GM21717 (cell line): Measurements from ENCODE around the gene HBS1L.
"Not testable (repeated sequence)": the region's sequence is repeated elsewhere in the genome, so short reads cannot be mapped to it uniquely, and the experiment has no call there.

ENCODE experiments used
- ATAC-seq: cut with Tn5 transposase; IDR thresholded peaks from one replicate; pipeline ENCODE4 v1.9.1; 2021; ENCODE audit warnings: mild to moderate bottlenecking, moderate library complexity; ENCODE audit not compliant: unreplicated experiment

Gene HBS1L

DNA sequence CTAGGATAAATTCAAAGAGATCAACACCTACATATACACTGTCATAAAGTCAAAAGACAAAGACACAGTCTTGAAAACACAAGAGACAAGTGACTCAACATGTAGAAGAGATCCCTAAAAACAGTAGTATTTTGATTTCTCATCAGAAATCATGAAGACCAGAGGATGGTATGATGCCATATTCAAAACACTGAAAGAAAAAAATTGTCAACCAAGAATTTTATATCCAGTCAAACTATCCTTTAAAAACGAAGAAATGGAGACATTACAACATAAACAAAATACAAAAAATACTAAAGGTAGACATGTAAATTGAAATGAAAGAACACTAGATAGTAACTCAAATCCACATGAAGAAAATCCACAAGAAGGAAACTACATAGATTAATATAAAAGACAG lies 27.3 kb upstream of the HBS1L start:
- ATAC-seq, result no peak

DNA sequence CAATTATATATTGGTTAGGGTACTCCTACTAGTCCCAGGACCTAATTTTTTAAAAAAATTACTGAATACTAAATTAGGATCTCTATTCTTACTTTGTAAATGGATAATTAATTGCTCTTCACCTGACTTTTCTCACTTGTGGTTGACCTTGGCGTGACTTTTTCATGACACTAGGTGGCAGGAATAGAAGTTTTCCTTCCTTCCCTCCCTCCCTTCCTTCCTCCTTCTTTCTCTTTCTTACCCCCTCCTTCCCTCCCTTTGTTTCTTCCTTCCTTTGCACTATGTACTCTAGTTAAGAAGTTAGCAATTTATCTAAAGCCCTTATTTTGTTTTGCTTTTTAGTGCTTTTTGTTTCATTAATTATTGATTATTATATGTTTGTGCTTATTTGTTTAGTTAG lies 20.4 kb upstream of the HBS1L start:
- ATAC-seq, result no peak

DNA sequence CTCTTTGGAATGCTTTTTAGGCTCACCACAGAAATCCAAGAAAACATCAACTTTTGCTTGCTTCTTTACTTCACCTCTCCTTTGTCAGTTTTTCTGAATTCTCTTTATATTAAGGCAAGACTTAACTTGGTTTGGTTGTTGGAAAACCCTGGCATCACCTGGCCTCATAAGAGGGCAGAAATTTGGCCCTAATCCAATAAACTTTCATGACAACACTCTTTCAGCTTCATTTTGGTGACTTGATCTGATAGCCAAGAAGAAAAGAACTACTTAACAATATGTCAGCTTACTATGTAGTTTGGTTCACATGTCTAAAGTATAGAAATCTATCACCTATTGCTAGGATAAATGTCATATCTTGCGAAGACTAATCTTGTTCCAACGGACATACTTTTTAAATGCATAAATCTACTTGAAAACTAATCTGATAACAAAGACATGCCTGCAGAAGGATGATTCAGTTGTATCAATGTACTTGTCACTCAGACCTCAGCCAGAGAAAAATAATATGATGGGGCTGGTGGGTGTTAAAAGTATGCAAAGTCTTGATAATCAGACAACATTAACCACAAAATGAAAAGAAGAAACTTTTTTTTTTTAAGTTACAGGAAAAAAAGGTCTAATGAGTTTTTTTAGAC lies 19.3 kb upstream of the HBS1L start:
- ATAC-seq, result no peak

DNA sequence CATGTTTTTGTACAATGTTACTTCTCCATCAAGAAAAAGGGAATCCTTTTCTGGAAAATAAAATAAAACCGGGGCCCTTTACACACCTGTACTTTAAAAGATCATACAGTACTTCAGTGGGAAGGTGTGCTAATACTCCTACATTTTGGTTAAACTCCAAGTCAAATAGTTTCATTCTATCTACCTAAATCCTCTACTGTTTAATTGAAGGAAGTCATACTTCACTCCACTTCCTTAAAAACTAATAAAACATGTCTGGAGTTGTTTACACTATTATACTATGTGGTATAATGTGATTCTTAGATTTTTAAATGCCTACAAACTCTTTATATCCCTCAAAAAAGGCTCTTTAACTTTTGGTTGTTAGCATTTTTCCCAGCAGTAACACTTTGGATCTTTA lies 18.6 kb upstream of the HBS1L start:
- no peak for ATAC-seq

DNA sequence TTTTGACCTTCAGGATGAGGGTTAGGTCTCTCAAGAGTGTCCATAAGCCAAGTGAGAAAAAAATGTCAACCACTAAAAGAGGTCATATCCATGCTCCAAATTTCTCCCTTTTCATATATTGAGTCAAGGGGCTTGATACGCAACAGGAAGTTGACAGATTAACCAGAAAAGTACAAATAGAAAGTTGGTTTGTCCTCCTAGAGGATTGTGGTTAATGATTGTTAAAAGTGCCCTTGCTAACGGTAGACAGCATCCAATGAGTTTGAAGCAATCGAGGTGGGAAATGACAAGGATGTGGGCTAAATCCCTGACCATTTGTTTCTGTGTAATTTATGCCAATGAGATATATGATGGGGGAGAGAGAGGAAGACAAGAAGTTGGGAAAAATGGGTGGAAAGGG lies 18.1 kb upstream of the HBS1L start:
- ATAC-seq, result no peak

DNA sequence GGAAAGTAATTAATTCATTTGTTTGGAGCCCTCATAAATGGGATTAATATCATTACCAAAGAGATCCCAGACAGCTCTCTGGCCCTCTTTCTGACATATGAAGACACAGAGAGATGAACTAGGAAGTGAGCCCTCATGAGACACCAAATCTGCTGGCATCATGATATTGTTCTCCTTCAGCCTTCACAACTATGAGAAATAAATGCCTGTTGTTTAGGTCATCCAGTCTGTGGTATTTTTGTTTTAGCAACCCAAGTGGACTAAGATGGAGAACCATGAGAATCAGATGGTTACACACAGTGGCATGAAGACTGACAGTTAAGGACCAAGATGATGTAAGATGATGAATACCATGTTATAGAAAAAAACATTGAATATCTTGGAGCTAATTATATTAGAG lies 16.9 kb upstream of the HBS1L start:
- no peak for ATAC-seq

DNA sequence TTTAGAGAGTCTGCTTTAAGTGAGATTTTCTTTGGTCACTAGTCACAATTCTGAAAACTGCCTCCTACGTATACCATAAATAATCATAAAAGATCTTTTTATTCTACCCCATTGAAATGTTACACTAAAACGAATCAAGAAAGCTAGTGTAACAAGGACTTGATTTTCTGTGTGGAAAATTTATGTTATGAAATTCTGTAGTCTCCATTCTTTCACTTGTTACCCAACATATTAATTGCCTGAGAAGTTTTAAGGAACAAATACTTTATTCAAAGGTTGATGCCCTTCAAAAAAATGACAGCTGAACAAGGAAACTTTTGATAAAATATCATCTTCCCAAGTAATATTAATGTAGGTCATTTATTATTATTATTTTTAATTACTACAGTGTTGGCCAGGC lies 13.3 kb upstream of the HBS1L start:
- no peak for ATAC-seq

DNA sequence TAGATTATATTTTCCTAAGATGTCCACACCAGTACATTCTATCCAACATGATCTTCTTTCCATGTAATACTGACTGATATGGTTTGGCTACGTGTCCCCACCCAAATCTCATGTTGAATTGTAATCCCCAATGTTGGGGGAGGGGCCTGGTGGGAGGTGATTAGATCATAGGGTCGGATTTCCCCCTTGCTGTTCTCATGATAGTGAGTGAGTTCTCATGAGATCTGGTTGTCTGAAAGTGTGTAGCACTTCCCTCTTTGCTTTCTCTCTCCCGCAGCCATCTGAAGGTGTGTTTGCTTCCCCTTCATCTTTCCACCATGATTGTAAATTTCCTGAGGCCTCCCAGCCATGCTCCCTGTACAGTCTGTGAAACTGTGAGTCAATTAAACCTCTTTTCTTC lies 12.2 kb upstream of the HBS1L start:
- no peak for ATAC-seq

DNA sequence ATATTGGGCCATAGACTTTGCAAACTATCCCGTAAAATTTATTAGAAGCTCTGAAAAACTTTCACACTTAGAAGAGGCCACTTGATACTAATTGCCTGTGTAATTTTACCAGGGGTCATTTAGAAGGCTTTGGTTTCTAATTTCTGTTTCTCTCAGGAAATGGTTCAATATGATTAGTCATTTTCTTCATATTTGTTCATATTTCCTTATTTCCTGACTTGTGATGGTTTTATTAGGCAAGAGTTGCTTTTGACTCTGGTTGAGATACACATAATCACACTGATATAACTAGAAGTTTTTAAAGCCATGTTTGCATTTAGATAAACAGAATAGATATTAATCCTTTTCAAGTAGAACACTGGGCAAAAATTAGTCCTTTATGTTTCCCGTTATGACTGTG lies 11.8 kb upstream of the HBS1L start:
- ATAC-seq, result no peak

DNA sequence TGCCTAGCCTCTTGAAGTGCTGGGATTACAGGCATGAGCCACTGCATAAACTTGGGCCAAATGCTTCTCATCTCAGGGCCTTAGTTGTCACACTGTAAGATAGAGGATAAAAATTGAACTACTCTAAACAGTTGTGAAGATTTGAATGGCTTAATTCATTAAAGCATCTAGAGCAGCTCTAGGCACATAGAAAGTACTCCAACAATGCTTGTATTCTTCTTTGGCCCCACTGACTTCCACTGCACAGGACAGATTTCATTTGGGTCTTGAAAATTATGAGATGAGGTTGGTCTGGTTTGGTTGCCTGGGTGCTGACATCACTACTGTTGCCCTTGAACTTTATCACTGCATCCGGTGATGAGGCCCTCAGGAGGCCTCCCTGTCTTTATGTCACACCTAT lies 10.0 kb upstream of the HBS1L start:
- no peak for ATAC-seq

DNA sequence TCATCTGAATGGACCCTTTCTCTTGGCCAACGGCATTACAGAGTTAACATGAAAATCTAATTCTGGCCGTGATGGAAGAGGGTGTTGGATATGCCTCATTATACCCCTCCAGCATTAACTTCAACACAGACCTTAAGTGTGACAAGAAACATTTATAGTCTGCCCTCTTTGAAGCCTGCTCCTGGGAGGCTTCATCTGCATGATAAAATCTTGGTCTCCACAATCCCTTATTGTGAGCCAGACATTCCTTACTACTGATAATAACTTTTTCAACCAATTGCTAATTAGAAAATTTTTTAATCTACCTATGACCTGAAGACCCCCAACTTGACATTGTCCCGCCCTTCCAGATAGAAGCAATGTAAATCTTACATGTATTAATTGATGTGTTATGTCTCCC lies 9.3 kb upstream of the HBS1L start:
- no peak for ATAC-seq

DNA sequence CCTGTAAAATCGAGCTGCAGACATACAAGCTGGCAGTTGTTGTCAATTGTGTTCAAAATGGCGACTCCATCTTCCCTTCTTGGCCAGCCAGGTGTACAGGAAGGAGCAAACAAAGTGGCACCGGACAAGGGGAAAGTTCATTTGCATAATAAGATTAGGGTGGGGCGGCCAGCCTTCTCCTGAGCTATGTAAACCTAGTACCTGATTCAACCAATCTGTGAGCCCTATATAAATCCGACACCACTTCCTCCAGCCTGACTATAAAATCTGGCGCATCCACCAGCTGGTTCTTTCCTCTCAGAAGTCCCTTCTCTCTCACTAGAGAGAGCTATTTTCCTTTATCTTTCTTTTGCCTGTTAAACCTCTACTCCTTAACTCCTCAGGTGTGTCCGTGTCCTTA lies 8.1 kb upstream of the HBS1L start:
- ATAC-seq, result no peak

DNA sequence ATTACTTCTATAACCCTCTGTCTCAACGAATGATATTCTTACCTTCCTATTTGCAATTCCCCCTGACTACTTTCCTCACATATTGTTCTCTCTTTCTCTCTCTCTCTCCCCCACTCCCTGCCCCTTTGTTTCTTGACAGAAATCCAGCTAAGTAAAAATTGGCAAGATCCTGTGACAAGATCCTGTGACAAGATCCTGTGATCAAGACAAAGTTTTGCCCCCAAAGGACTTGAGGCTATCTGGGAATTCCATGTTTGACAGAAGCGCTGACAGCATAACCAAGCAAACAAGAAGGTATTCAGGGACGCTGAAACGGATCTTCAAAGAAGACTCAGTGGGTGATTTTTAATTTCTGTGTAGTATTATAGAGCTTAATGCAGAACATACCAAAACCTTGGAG lies 5.5 kb upstream of the HBS1L start:
- no peak for ATAC-seq

DNA sequence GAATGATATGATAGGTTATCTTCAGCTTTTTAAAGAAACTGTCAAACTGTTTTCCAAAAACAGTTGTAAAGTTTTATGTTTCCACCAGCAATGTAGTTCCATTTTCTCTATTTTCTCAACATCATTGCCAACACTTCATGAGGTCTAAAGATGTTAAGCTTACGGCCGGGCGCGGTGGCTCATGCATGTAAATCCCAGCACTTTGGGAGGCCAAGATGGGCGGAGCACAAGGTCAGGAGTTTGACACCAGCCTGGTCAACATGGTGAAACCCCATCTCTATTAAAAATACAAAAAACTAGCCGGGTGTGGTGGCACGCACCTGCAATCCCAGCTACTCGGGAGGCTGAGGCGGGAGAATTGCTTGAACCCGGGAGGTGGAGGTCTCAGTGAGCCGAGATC lies 3.7 kb upstream of the HBS1L start:
- not testable (repeated sequence) for ATAC-seq

DNA sequence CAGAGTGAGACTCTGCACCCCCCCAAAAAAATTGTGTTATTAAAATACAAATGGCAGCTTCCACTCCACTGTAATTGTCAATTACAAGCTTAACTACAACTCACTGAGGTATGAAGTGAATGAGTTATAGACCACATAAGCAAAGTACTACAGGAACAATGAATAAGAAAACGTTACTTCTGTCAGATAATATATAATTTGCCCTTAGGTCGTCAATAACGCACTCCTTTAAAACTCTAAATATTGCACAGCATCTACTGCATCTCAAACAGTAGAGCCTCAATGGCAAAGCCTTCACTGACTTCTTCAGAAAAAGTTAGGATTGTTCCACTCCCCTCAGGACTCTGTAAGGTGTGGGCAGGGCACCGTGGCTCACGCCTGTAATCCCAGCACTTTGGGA lies 2.0 kb upstream of the HBS1L start:
- no peak for ATAC-seq

DNA sequence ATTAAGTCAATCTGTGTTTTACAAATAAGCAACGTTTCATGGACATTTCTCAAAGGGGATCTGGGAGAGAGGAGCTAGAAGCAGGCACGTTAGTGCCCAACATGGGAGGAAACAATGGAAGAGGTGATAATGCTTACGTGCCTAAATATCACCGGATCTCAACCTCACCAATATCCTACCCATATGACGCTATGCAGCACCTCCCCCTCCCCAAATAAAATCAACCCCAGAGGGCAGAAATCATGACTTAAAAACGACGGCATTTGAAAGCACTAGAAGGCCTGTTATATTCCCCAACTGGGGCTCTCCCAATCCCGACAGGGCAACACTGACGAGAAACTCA lies 425 bp downstream of the HBS1L start:
- ATAC-seq, result peak; percentile 16

DNA sequence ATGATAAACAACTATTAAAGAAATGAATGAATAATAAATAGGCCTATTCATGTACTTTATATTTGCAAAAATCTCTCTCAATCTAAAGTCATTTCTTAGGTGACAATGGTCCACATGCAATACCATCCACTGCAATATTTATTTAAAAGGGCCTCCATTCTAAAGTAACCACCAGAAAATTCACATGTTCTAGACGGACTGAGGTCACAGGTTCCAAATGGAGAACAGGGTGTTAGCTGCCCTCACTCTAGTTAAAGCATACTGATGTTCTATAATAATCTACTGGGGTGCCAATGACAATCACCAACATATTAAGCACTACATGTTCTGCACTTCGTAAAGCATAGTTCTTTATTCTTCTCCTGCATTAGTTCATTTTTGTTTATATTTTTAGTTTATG lies 1.2 kb downstream of the HBS1L start:
- ATAC-seq, result no peak

DNA sequence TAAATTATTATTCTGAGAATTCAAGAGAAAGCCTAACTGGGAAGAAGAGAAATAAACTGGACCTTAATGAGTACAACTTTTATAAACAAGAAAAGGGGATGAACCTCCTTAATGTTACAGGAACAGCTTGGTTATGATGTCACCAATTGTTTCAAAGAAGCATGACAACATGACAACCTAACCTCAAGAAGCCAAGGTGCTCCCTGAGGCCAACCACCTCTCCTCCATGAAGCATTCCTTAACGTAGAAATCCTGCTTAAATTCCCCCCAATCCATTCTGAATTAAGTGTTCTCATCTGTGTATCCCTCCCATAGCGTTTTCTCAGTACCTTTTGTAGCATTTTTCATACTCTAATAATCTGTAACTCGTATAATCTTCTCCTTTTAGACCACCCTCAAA lies 1.7 kb downstream of the HBS1L start:
- no peak for ATAC-seq

DNA sequence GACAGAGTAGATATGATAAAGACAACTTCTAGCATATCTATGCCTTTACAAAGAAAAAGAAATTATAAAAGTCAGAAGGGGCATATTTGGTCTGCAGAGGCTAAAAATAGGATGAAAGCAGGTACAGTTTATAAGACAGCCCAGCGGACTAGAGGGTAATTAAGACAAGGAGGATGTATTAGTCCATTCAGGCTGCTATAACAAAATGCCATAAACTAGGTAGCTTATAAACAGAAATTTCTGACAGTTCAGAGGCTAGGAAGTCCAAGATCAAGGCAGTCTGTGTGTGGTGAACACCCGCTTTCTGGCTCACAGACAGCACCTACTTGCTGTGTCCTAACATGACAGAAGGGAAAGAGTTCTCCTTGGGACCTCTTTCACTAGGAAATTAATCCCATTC lies 5.7 kb downstream of the HBS1L start:
- ATAC-seq, result no peak

DNA sequence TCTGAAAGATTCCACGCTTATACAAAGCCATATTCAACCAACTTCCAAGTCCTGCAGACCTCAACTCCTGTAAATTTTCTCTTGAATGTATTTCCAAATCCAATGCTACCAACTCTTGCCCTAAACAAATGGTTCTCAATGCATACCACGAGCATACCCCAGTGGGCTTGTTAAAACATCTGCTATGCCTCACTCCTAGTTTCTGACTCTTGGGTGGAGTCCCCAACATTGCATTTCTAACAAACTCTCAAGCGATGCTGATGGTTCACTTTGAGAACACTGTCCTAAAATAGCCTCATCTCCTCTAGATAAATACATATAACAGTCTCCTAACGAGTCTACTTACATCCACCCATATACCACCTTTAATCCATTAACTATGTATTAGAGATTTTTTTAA lies 7.3 kb downstream of the HBS1L start:
- no peak for ATAC-seq

DNA sequence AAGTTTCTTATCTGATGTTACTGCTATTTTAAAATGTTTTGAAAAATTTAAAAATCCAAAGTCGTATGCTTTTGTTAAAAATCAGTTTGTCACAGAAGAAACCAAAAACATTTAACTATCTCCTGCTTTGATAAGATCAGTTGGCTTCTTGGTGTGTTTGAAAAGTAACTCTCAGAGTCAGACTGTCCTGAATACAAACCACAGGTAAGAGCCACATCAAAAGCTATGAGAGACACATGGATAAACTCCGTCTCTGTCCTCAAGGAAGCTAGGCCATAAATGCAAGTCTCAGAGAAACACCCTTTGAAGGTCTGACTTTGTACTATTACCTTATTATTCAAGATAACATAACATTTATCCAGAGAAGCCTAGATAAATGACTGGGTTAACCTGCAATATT lies 7.7 kb downstream of the HBS1L start:
- no peak for ATAC-seq

DNA sequence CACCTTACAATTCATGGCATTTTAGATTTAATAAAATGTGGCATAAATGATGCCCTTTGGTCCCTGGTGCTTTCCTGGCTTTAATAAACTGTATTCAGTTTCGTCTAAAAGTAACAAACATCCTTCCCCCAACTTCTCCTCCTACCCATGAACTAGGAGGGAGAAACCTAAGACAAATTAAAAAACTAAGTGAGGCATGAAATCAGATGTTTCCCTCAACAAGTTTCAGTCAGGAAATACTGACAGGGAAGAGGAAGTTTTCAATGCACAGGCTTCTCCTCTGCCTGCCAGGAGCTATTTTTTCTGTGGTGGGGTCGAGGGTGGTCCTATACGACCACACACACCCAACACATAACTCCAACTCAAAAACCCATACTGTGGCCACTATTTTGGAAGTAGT lies 10.0 kb downstream of the HBS1L start:
- no peak for ATAC-seq

DNA sequence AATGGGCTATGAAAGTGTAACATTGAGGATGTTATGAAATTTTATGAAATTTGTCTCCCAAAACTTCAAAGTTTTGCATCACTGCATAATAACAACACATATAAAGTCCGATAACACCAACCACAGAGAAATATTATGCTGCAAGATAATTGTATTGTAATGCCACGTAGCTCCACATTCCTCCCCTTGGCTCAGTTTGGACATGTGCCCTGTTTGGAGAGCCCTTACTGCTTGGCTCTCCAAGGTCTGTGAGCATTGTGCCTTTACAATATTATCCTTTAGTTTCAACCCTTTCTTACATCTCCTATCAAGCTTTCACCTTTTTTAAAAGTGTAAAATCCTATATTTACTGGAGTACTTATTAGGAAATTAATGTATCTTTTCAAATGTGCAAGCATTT lies 10.8 kb downstream of the HBS1L start:
- no peak for ATAC-seq

DNA sequence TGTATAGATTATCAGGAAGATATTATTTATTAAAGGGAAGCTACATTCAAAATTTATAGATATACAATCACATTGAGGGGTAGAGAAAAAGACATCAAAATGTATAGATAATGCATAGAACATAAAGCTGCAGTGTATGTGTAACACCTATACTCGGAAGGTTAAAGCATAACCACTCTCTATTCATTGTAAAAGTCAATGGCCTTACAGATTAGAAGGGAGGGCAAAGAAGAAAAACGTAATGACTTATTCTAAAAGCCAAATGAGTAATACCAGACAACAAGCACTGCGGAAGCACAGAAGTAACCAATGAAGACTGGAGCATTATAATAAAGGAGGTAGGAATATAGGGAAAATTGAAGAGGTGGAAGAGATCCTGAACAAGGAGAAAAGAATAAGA lies 11.3 kb downstream of the HBS1L start:
- ATAC-seq, result no peak
